Aorta (tissue), 5 donors: ENCODE measurements around the gene TMEM86B. TPM values are rescaled to one million over a fixed set of nuclear protein-coding genes. Genes with fewer than 3 reads are reported as not detected.

Source experiments
- ATAC-seq: fragments of 200-7000 bp; cut with Tn5 transposase; one replicate; pipeline ENCODE4 v1.9.1; 2022; ENCODE audit warnings: moderate library complexity; ENCODE audit not compliant: low FRiP score
- DNase-seq, 2 donors: peaks; one replicate each; pipeline ENCODE4 v3.0.0-alpha.2; 2020
- H3K27ac ChIP-seq, 2 donors: one replicate each; pipeline ENCODE4 v1.5.1; 2013; ENCODE audit warnings: low read length in 2 of 2, mild to moderate bottlenecking in 2 of 2, moderate library complexity in 2 of 2, control low read depth in 1 of 2, inconsistent platforms in 1 of 2, low read depth in 1 of 2
- H3K27me3 ChIP-seq, 2 donors: one replicate each; pipeline ENCODE4 v1.6.1; 2013; ENCODE audit warnings: control low read depth in 1 of 2, low read length in 1 of 2, mild to moderate bottlenecking in 1 of 2, moderate library complexity in 1 of 2; ENCODE audit not compliant: insufficient read depth in 2 of 2, control insufficient read depth in 1 of 2
- H3K36me3 ChIP-seq, 2 donors: one replicate each; pipeline ENCODE4 v1.6.1; 2013; ENCODE audit warnings: control low read depth in 1 of 2, low read length in 1 of 2, mild to moderate bottlenecking in 1 of 2; ENCODE audit not compliant: insufficient read depth in 2 of 2, control insufficient read depth in 1 of 2
- H3K4me1 ChIP-seq, 2 donors: one replicate each; pipeline ENCODE4 v1.6.1; 2013; ENCODE audit warnings: low read length in 2 of 2, control low read depth in 1 of 2, mild to moderate bottlenecking in 1 of 2, moderate library complexity in 1 of 2; ENCODE audit not compliant: insufficient read depth in 2 of 2, control insufficient read depth in 1 of 2
- H3K4me3 ChIP-seq, 2 donors: one replicate each; pipeline ENCODE4 v1.5.1; 2013; ENCODE audit warnings: low read length in 2 of 2, control low read depth in 1 of 2, mild to moderate bottlenecking in 1 of 2
- H3K9me3 ChIP-seq: one replicate; pipeline ENCODE4 v1.6.1; 2013; ENCODE audit warnings: mild to moderate bottlenecking, low read length; ENCODE audit not compliant: control insufficient read depth
- WGBS, 2 donors: extraction: QIAGEN DNeasy Blood & Tissue Kit; methylation state at CpG; one replicate each; pipeline ENCODE4 v1.1.7; 2013; 5-methylcytosine and 5-hydroxymethylcytosine counted together
- intact Hi-C, 2 donors: fragments of 100-400 bp; cut with DNase I; formaldehyde crosslinking; loops; one replicate each; pipeline versions ENCODE4 v1.14.2 to v1.15.0; 2022
- microRNA-seq, 2 donors: library from miRNA; unstranded; fragments of <30 nt; microRNA quantifications; one replicate each; pipeline ENCODE4 v1.2.0, GENCODE V29; 2020
- polyA plus RNA-seq, 2 donors: library from polyadenylated mRNA; stranded (reverse); fragments of 200-250 nt; gene quantifications; one replicate each; pipeline ENCODE4 v1.2.3, GENCODE V29; 2013
- total RNA-seq, 2 donors: library from RNA; stranded (reverse); fragmentation: NEBNext Ultra II Directional; extraction: Animal tissue kit (Norgen Biotek cat#: 25700); gene quantifications; one replicate each; pipeline ENCODE4 v1.2.1, GENCODE V29; 2021
- donor health status: healthy with polysubstance abuse.
- donor health status: Bipolar disorder and iron deficiency.
- donor health status: DM: no; HTN: no; CAD: no.
- donor health status: DM: no; HTN: no; CAD: no.
- donor health status: DM: yes; HTN: yes; CAD: no.

TMEM86B gene
- total and polyA plus RNA-seq, 4 donors: 2.0 to 10.9 (median 3.2) TPM

- ATAC-seq: peak; percentile 67
- Histone ChIP-seq H3K27me3 (peaks cover 0 to 4% of the 10 kb centered on the region in 2 donors), H3K9me3 (peaks cover 2% of the 10 kb centered on the region), H3K4me3 (no peak overlapping the region), H3K4me1 (no peaks in the 10 kb centered on the region), H3K36me3 (no peaks in the 10 kb centered on the region), H3K27ac (no peak overlapping the region)
- DNase-seq: peak; percentile 79 to 87
- intact Hi-C loops: no loop called here
- WGBS, 2 donors: 4% methylated on average over 54 to 61 of the region's 61 CpGs
Observed at GRCh38 chr19:55178781-55179599, 49.6 kb downstream of the TMEM86B start.

Small RNA genes lying within 50 kb of the gene (microRNA-seq; reads per million reads assigned to microRNA genes)
- 0.99 to 3.0 reads per million in 2 donors for gene MIR6802
- 3.0 to 13.7 reads per million in 2 donors for gene MIR6803
- 0 to 0.60 reads per million in 2 donors for gene MIR6804

Other genes starting within 250 kb of the TMEM86B start
- under 1 TPM; 0.27 to 0.84 TPM for gene GP6, start 190.5 kb downstream of the TMEM86B start, total RNA-seq
- under 1 TPM in 1 of 2 donors, not detected in 1; 0.08 TPM for gene GP6, start 190.5 kb downstream of the TMEM86B start, polyA plus RNA-seq
- 10 to 100 TPM in 1 of 2 donors, 1 to 10 TPM in 1; 8.9 to 14.4 TPM for gene RDH13, start 165.6 kb downstream of the TMEM86B start, total RNA-seq
- 10 to 100 TPM in 1 of 2 donors, 1 to 10 TPM in 1; 3.4 to 12.4 TPM for gene RDH13, start 165.6 kb downstream of the TMEM86B start, polyA plus RNA-seq
- gene EPS8L1, start 152.9 kb downstream of the TMEM86B start, total RNA-seq: 1 to 10 TPM in 1 of 2 donors, under 1 TPM in 1; 0.81 to 4.1 TPM
- gene EPS8L1, start 152.9 kb downstream of the TMEM86B start, polyA plus RNA-seq: 10 to 100 TPM in 1 of 2 donors, under 1 TPM in 1; 0.38 to 10.8 TPM
- 100 to 1,000 TPM; 134 to 218 TPM for gene PPP1R12C, start 111.1 kb downstream of the TMEM86B start, total RNA-seq
- 100 to 1,000 TPM; 104 to 432 TPM for gene PPP1R12C, start 111.1 kb downstream of the TMEM86B start, polyA plus RNA-seq
- 1 to 10 TPM in 1 of 2 donors, not detected in 1; 1.3 TPM for gene TNNT1, start 79.6 kb downstream of the TMEM86B start, total RNA-seq
- gene TNNT1, start 79.6 kb downstream of the TMEM86B start, polyA plus RNA-seq: 1 to 10 TPM; 1.4 to 2.0 TPM
- gene TNNI3, start 71.0 kb downstream of the TMEM86B start, total RNA-seq: not detected
- 10 to 100 TPM in 1 of 2 donors, under 1 TPM in 1; 0.51 to 14.1 TPM for gene TNNI3, start 71.0 kb downstream of the TMEM86B start, polyA plus RNA-seq
- not detected for gene DNAAF3, start 62.1 kb downstream of the TMEM86B start, total RNA-seq
- under 1 TPM; 0.38 to 0.87 TPM for gene DNAAF3, start 62.1 kb downstream of the TMEM86B start, polyA plus RNA-seq
- gene SYT5, start 48.5 kb downstream of the TMEM86B start, total RNA-seq: not detected
- gene SYT5, start 48.5 kb downstream of the TMEM86B start, polyA plus RNA-seq: not detected
- 1 to 10 TPM in 1 of 2 donors, under 1 TPM in 1; 0.29 to 1.9 TPM for gene PTPRH, start 19.3 kb downstream of the TMEM86B start, total RNA-seq
- gene PTPRH, start 19.3 kb downstream of the TMEM86B start, polyA plus RNA-seq: 1 to 10 TPM in 1 of 2 donors, under 1 TPM in 1; 0.03 to 7.5 TPM
- gene PPP6R1, start 30.3 kb upstream of the TMEM86B start, total RNA-seq: 10 to 100 TPM; 47.9 to 55.4 TPM
- 10 to 100 TPM; 15.2 to 25.3 TPM for gene PPP6R1, start 30.3 kb upstream of the TMEM86B start, polyA plus RNA-seq
- 10 to 100 TPM; 14.1 to 16.3 TPM for gene HSPBP1, start 51.3 kb upstream of the TMEM86B start, total RNA-seq
- 10 to 100 TPM; 14.7 to 25.3 TPM for gene HSPBP1, start 51.3 kb upstream of the TMEM86B start, polyA plus RNA-seq
- 10 to 100 TPM; 14.2 to 18.5 TPM for gene BRSK1, start 55.2 kb upstream of the TMEM86B start, total RNA-seq
- 10 to 100 TPM in 1 of 2 donors, 1 to 10 TPM in 1; 4.8 to 25.1 TPM for gene BRSK1, start 55.2 kb upstream of the TMEM86B start, polyA plus RNA-seq
- 1 to 10 TPM; 2.9 to 9.6 TPM for gene TMEM150B, start 96.6 kb upstream of the TMEM86B start, total RNA-seq
- gene TMEM150B, start 96.6 kb upstream of the TMEM86B start, polyA plus RNA-seq: 1 to 10 TPM in 1 of 2 donors, under 1 TPM in 1; 0.72 to 5.5 TPM
- 10 to 100 TPM in 1 of 2 donors, 1 to 10 TPM in 1; 4.5 to 12.8 TPM for gene KMT5C, start 111.1 kb upstream of the TMEM86B start, total RNA-seq
- gene KMT5C, start 111.1 kb upstream of the TMEM86B start, polyA plus RNA-seq: 10 to 100 TPM in 1 of 2 donors, 1 to 10 TPM in 1; 3.4 to 13.2 TPM
- gene COX6B2, start 126.0 kb upstream of the TMEM86B start, total RNA-seq: under 1 TPM; 0.19 to 0.99 TPM
- not detected for gene COX6B2, start 126.0 kb upstream of the TMEM86B start, polyA plus RNA-seq
- not detected for gene GARIN5B, start 134.5 kb upstream of the TMEM86B start, total RNA-seq
- gene GARIN5B, start 134.5 kb upstream of the TMEM86B start, polyA plus RNA-seq: not detected
- gene IL11, start 141.7 kb upstream of the TMEM86B start, total RNA-seq: under 1 TPM; 0.23 to 0.27 TPM
- gene IL11, start 141.7 kb upstream of the TMEM86B start, polyA plus RNA-seq: 1 to 10 TPM in 1 of 2 donors, not detected in 1; 2.1 TPM
- gene TMEM190, start 148.1 kb upstream of the TMEM86B start, total RNA-seq: not detected
- gene TMEM190, start 148.1 kb upstream of the TMEM86B start, polyA plus RNA-seq: not detected
- 1 to 10 TPM in 1 of 2 donors, under 1 TPM in 1; 0.94 to 2.4 TPM for gene TMEM238, start 155.5 kb upstream of the TMEM86B start, total RNA-seq
- not detected for gene TMEM238, start 155.5 kb upstream of the TMEM86B start, polyA plus RNA-seq
- 1,000 to 10,000 TPM in 1 of 2 donors, 100 to 1,000 TPM in 1; 841 to 1,022 TPM for gene RPL28, start 157.2 kb upstream of the TMEM86B start, total RNA-seq
- 1,000 to 10,000 TPM; 1,298 to 1,335 TPM for gene RPL28, start 157.2 kb upstream of the TMEM86B start, polyA plus RNA-seq
- 10 to 100 TPM; 13.2 to 26.8 TPM for gene UBE2S, start 179.0 kb upstream of the TMEM86B start, total RNA-seq
- 1 to 10 TPM; 7.0 to 8.4 TPM for gene UBE2S, start 179.0 kb upstream of the TMEM86B start, polyA plus RNA-seq
- gene SHISA7, start 214.5 kb upstream of the TMEM86B start, total RNA-seq: not detected
- under 1 TPM in 1 of 2 donors, not detected in 1; 0.05 TPM for gene SHISA7, start 214.5 kb upstream of the TMEM86B start, polyA plus RNA-seq
- gene ISOC2, start 232.9 kb upstream of the TMEM86B start, total RNA-seq: 10 to 100 TPM; 18.6 to 30.6 TPM
- gene ISOC2, start 232.9 kb upstream of the TMEM86B start, polyA plus RNA-seq: 10 to 100 TPM; 42.6 to 47.3 TPM
- gene C19orf85, start 236.0 kb upstream of the TMEM86B start, total RNA-seq: not detected
- gene C19orf85, start 236.0 kb upstream of the TMEM86B start, polyA plus RNA-seq: not detected
- 1 to 10 TPM; 6.9 to 7.0 TPM for gene ZNF628, start 247.9 kb upstream of the TMEM86B start, total RNA-seq
- 1 to 10 TPM; 1.3 to 2.0 TPM for gene ZNF628, start 247.9 kb upstream of the TMEM86B start, polyA plus RNA-seq